ENCODE results near the gene PPP2R2D.

GRCh38 chr10:131961047-131961776 lies 60.4 kb downstream of the PPP2R2D start:
- TF ChIP-seq CTCF (IDR thresholded peaks at IDR 0.05) (no peak), ZFX (IDR thresholded peaks at IDR 0.05; ENCODE audit: borderline replicate concordance) (no peak)

Measured in 22Rv1 (cell line).